WTC11 (cell line): ENCODE measurements around the gene CTIF. TPM values are rescaled to one million over a fixed set of nuclear protein-coding genes. Genes with fewer than 3 reads are reported as not detected.

ENCODE experiments used
- ATAC-seq: fragments of 200-7000 bp; cut with Tn5 transposase; 2 replicates; pipeline ENCODE4 v1.10.0; 2021; ENCODE audit warnings: mild to moderate bottlenecking, moderate library complexity
- CTCF ChIA-PET: fragments of 300-600 bp; sonication (Branson Sonifier 250); formaldehyde crosslinking; loops from one replicate; lab custom pipeline; 2021; ENCODE audit warnings: antibody characterized with exemption; lab: Charles Lee
- POLR2A ChIA-PET: fragments of 350-600 bp; sonication (Branson Sonifier 250); formaldehyde crosslinking; loops from one replicate; lab custom pipeline; 2021; ENCODE audit warnings: antibody characterized with exemption; lab: Charles Lee
- DNase-seq: peaks from one replicate; pipeline ENCODE4 v3.0.0; 2021; ENCODE audit warnings: low spot score
- H3K27ac Mint-ChIP-seq: 2 replicates; pipeline ENCODE4 v1.8.0; 2021; ENCODE audit warnings: mixed read lengths
- H3K27me3 Mint-ChIP-seq: 2 replicates; pipeline ENCODE4 v1.8.0; 2021; ENCODE audit warnings: low read depth, mild to moderate bottlenecking, moderate library complexity, mixed read lengths
- H3K36me3 Mint-ChIP-seq: 2 replicates; pipeline ENCODE4 v1.8.0; 2021; ENCODE audit warnings: mixed read lengths
- H3K4me1 Mint-ChIP-seq: 2 replicates; pipeline ENCODE4 v1.8.0; 2022; ENCODE audit warnings: mixed read lengths
- H3K4me3 Mint-ChIP-seq: 2 replicates; pipeline ENCODE4 v1.8.0; 2021; ENCODE audit warnings: mild to moderate bottlenecking, moderate library complexity, mixed read lengths
- H3K9me3 Mint-ChIP-seq: 2 replicates; pipeline ENCODE4 v1.8.0; 2021; ENCODE audit warnings: mixed read lengths
- ATF1 ChIP-seq: sonication (generic); formaldehyde crosslinking; IDR thresholded peaks from 2 replicates; pipeline ENCODE4 v1.8.1; 2023; ENCODE audit warnings: mild to moderate bottlenecking, moderate library complexity, missing genetic modification reagents
- CBFB ChIP-seq: sonication (generic); formaldehyde crosslinking; IDR thresholded peaks from 2 replicates; pipeline ENCODE4 v1.8.1; 2022; ENCODE audit warnings: mild to moderate bottlenecking, low read depth, missing genetic modification reagents
- CREB1 ChIP-seq: sonication (generic); formaldehyde crosslinking; IDR thresholded peaks from 2 replicates; pipeline ENCODE4 v1.8.0; 2023; ENCODE audit warnings: mild to moderate bottlenecking, missing genetic modification reagents
- E2F5 ChIP-seq: sonication (generic); formaldehyde crosslinking; IDR thresholded peaks from 2 replicates; pipeline ENCODE4 v1.8.1; 2022; ENCODE audit warnings: mild to moderate bottlenecking, moderate library complexity, missing genetic modification reagents
- FOXJ3 ChIP-seq: sonication (generic); formaldehyde crosslinking; IDR thresholded peaks from 2 replicates; pipeline ENCODE4 v1.9.0; 2021; ENCODE audit warnings: missing genetic modification reagents, mild to moderate bottlenecking, borderline replicate concordance
- GABPB1 ChIP-seq: sonication (generic); formaldehyde crosslinking; IDR thresholded peaks from 2 replicates; pipeline ENCODE4 v1.8.1; 2023; ENCODE audit warnings: mild to moderate bottlenecking, missing genetic modification reagents
- IRF2 ChIP-seq: sonication (generic); formaldehyde crosslinking; IDR thresholded peaks from 2 replicates; pipeline ENCODE4 v1.8.0; 2022; ENCODE audit warnings: low read depth, missing genetic modification reagents, borderline replicate concordance
- KAT7 ChIP-seq: sonication (generic); formaldehyde crosslinking; IDR thresholded peaks from 2 replicates; pipeline ENCODE4 v1.8.1; 2023; ENCODE audit warnings: missing genetic modification reagents, mild to moderate bottlenecking, borderline replicate concordance
- MYBL2 ChIP-seq: sonication (generic); formaldehyde crosslinking; IDR thresholded peaks from 2 replicates; pipeline ENCODE4 v1.8.1; 2023; ENCODE audit warnings: mild to moderate bottlenecking, moderate library complexity, missing genetic modification reagents
- NFE2L1 ChIP-seq: sonication (generic); formaldehyde crosslinking; IDR thresholded peaks from 2 replicates; pipeline ENCODE4 v1.8.1; 2023; ENCODE audit warnings: missing genetic modification reagents
- NR3C1 ChIP-seq: sonication (generic); formaldehyde crosslinking; conservative IDR thresholded peaks from 2 replicates; pipeline ENCODE4 v1.8.1; 2023; ENCODE audit warnings: low read depth, mild to moderate bottlenecking, missing genetic modification reagents
- PRDM15 ChIP-seq: sonication (generic); formaldehyde crosslinking; IDR thresholded peaks from 2 replicates; pipeline ENCODE4 v1.8.0; 2022; ENCODE audit warnings: missing genetic modification reagents
- SMAD3 ChIP-seq: sonication (generic); formaldehyde crosslinking; IDR thresholded peaks from 2 replicates; pipeline ENCODE4 v1.8.0; 2022; ENCODE audit warnings: missing genetic modification reagents, mild to moderate bottlenecking, borderline replicate concordance
- SOX15 ChIP-seq: fragments of 250-450 bp; sonication (Bioruptor Pico); IDR thresholded peaks from 2 replicates; pipeline ENCODE4 v1.9.0; 2021; ENCODE audit warnings: mild to moderate bottlenecking
- TEAD1 ChIP-seq: sonication (generic); formaldehyde crosslinking; IDR thresholded peaks from 2 replicates; pipeline ENCODE4 v1.8.0; 2022; ENCODE audit warnings: mild to moderate bottlenecking, missing genetic modification reagents
- TP53 ChIP-seq: sonication (generic); formaldehyde crosslinking; IDR thresholded peaks from 2 replicates; pipeline ENCODE4 v1.8.1; 2023; ENCODE audit warnings: mild to moderate bottlenecking, missing genetic modification reagents
- ZNF121 ChIP-seq: sonication (generic); formaldehyde crosslinking; IDR thresholded peaks from 2 replicates; pipeline ENCODE4 v1.8.0; 2023; ENCODE audit warnings: missing genetic modification reagents
- ZNF263 ChIP-seq: sonication (generic); formaldehyde crosslinking; IDR thresholded peaks from 2 replicates; pipeline ENCODE4 v1.8.1; 2022; ENCODE audit warnings: low read depth, mild to moderate bottlenecking, moderate library complexity, missing genetic modification reagents
- total RNA-seq: library from RNA; stranded (reverse); gene quantifications from 3 replicates; pipeline ENCODE4 v1.2.3, GENCODE V29; 2021
- TF ChIP-seq, protein P1 (sequence below): sonication (generic); formaldehyde crosslinking; IDR thresholded peaks from 2 replicates; pipeline ENCODE4 v1.8.1; 2022; ENCODE audit warnings: low read depth, mild to moderate bottlenecking, moderate library complexity, missing genetic modification reagents, borderline replicate concordance
- TF ChIP-seq, protein P2 (sequence below): fragments of 250-450 bp; sonication (Bioruptor Pico); IDR thresholded peaks from 2 replicates; pipeline ENCODE4 v1.9.0; 2021; ENCODE audit warnings: mild to moderate bottlenecking

Gene CTIF
- total RNA-seq, 1 experiment from 2014 or later = 28.5 TPM

- CTCF ChIA-PET = interaction anchor here (1.1 to 2.4 kb wide), 2 partner anchors 55 kb away, joined by 3 to 9 read pairs; no protein-coding TSS in a partner anchor
- no peak for TF ChIP-seq SMAD3 (CRISPR knock-in tag)
- TF ChIP-seq SOX15 (CRISPR knock-in tag) = no peak
- no peak for TF ChIP-seq PRDM15
- no peak for TF ChIP-seq ATF1
- TF ChIP-seq, protein P1, sequence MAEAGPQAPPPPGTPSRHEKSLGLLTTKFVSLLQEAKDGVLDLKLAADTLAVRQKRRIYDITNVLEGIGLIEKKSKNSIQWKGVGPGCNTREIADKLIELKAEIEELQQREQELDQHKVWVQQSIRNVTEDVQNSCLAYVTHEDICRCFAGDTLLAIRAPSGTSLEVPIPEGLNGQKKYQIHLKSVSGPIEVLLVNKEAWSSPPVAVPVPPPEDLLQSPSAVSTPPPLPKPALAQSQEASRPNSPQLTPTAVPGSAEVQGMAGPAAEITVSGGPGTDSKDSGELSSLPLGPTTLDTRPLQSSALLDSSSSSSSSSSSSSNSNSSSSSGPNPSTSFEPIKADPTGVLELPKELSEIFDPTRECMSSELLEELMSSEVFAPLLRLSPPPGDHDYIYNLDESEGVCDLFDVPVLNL (CRISPR knock-in tag) = no peak
- no peak for TF ChIP-seq CREB1
- no peak for TF ChIP-seq TP53 (CRISPR knock-in tag)
- TF ChIP-seq ZNF121 (CRISPR knock-in tag) = no peak
- TF ChIP-seq FOXJ3 = no peak
- no peak for TF ChIP-seq ZNF263
- no peak for TF ChIP-seq NR3C1 (CRISPR knock-in tag)
- TF ChIP-seq MYBL2 (CRISPR knock-in tag) = no peak
- TF ChIP-seq, protein P2, sequence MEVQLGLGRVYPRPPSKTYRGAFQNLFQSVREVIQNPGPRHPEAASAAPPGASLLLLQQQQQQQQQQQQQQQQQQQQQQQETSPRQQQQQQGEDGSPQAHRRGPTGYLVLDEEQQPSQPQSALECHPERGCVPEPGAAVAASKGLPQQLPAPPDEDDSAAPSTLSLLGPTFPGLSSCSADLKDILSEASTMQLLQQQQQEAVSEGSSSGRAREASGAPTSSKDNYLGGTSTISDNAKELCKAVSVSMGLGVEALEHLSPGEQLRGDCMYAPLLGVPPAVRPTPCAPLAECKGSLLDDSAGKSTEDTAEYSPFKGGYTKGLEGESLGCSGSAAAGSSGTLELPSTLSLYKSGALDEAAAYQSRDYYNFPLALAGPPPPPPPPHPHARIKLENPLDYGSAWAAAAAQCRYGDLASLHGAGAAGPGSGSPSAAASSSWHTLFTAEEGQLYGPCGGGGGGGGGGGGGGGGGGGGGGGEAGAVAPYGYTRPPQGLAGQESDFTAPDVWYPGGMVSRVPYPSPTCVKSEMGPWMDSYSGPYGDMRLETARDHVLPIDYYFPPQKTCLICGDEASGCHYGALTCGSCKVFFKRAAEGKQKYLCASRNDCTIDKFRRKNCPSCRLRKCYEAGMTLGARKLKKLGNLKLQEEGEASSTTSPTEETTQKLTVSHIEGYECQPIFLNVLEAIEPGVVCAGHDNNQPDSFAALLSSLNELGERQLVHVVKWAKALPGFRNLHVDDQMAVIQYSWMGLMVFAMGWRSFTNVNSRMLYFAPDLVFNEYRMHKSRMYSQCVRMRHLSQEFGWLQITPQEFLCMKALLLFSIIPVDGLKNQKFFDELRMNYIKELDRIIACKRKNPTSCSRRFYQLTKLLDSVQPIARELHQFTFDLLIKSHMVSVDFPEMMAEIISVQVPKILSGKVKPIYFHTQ (CRISPR knock-in tag) = no peak
- TF ChIP-seq NFE2L1 (CRISPR knock-in tag) = no peak
- no peak for TF ChIP-seq TEAD1 (CRISPR knock-in tag)
- no peak for TF ChIP-seq E2F5 (CRISPR knock-in tag)
- DNase-seq = no peak
- Mint-ChIP-seq H3K4me3 (no peak overlapping the region), H3K4me1 (peaks cover 18% of the 10 kb centered on the region), H3K36me3 (peaks cover 5% of the 10 kb centered on the region), H3K27me3 (no peaks in the 10 kb centered on the region), H3K27ac (no peak overlapping the region), H3K9me3 (peaks cover 4% of the 10 kb centered on the region)
- POLR2A ChIA-PET = no interaction called here
- no peak for ATAC-seq
These were observed 121.8 kb downstream of the CTIF start for GRCh38 chr18:48660346-48661228.

- peaks cover 12% of the 10 kb centered on the region for H3K9me3 Mint-ChIP-seq
- peaks cover 18% of the 10 kb centered on the region for H3K4me1 Mint-ChIP-seq
- no peaks in the 10 kb centered on the region for H3K27me3 Mint-ChIP-seq
- no peak for TF ChIP-seq GABPB1 (CRISPR knock-in tag)
- TF ChIP-seq CBFB = no peak
- no peak for TF ChIP-seq TP53 (CRISPR knock-in tag)
- TF ChIP-seq NR3C1 (CRISPR knock-in tag) = no peak
- TF ChIP-seq, protein P1 (CRISPR knock-in tag) = no peak
- TF ChIP-seq KAT7 (CRISPR knock-in tag) = no peak
- no peak for TF ChIP-seq IRF2 (CRISPR knock-in tag)
- ChIA-PET POLR2A (no interaction called here), CTCF (interaction anchor here (2.4 kb wide), 1 partner anchor 56 kb away, joined by 9 read pairs; no protein-coding TSS in a partner anchor)
- no peak for ATAC-seq
- H3K36me3 Mint-ChIP-seq = peaks cover 13% of the 10 kb centered on the region
- DNase-seq = no peak
- H3K27ac Mint-ChIP-seq = no peak overlapping the region
- H3K4me3 Mint-ChIP-seq = no peak overlapping the region
These were observed 122.6 kb downstream of the CTIF start for GRCh38 chr18:48661421-48661820.
